Transverse colon (tissue), 4 donors: ENCODE data around the gene ZNF575.

ENCODE experiments used
- CTCF ChIP-seq, 5 experiments: fragments of 200-600 bp in 3 of 5; fragments of 450-650 bp in 2 of 5; sonication (generic) in 3 of 5; IDR thresholded peaks; 1 replicate in 2 of 5; 2 replicates in 3 of 5; pipeline ENCODE4 v1.5.1; 2016 to 2017; ENCODE audit warnings: antibody characterized with exemption in 5 of 5, inconsistent platforms in 3 of 5, mild to moderate bottlenecking in 2 of 5, moderate library complexity in 1 of 5
- EP300 ChIP-seq: sonication (generic); formaldehyde crosslinking; IDR thresholded peaks from one replicate; pipeline ENCODE4 v1.6.1; 2017; ENCODE audit warnings: antibody characterized with exemption, low read depth
- POLR2A ChIP-seq: fragments of 450-650 bp; IDR thresholded peaks from one replicate; pipeline ENCODE4 v1.6.1; 2016; ENCODE audit warnings: antibody characterized with exemption, mild to moderate bottlenecking, moderate library complexity
- POLR2AphosphoS5 ChIP-seq, 3 donors: sonication (generic); formaldehyde crosslinking; IDR thresholded peaks; one replicate each; pipeline ENCODE4 v1.6.1; 2016; ENCODE audit warnings: antibody characterized with exemption in 3 of 3

- TF ChIP-seq CTCF (IDR thresholded peaks at IDR 0.05): no peak
- no peak for TF ChIP-seq POLR2A
- TF ChIP-seq EP300: no peak
- no peak for TF ChIP-seq POLR2AphosphoS5 (IDR thresholded peaks at IDR 0.05)
Observed at GRCh38 chr19:43495082-43495481, 37.9 kb upstream of the ZNF575 start.
